ENCODE results near the gene CCDC192.

DNA sequence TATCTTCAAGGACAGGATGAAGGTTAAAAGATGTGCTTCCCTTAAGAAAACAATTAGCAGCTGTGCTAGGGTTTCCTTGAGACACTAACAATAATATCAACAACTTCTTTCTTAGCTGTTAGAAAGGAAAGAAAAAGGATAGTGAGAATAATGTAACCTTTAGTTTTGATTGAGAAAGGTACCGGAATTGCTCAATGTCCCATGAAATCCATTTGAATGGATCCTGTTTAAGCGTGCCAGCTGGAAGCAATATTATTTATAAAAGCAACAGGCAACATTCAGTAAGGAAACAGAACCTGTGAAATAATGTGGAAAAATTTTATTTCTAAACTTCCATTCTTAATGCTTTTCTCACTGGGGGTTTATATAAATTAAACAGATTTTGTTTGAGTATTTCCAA lies 120.9 kb downstream of the CCDC192 start:
- TF ChIP-seq, protein P1, sequence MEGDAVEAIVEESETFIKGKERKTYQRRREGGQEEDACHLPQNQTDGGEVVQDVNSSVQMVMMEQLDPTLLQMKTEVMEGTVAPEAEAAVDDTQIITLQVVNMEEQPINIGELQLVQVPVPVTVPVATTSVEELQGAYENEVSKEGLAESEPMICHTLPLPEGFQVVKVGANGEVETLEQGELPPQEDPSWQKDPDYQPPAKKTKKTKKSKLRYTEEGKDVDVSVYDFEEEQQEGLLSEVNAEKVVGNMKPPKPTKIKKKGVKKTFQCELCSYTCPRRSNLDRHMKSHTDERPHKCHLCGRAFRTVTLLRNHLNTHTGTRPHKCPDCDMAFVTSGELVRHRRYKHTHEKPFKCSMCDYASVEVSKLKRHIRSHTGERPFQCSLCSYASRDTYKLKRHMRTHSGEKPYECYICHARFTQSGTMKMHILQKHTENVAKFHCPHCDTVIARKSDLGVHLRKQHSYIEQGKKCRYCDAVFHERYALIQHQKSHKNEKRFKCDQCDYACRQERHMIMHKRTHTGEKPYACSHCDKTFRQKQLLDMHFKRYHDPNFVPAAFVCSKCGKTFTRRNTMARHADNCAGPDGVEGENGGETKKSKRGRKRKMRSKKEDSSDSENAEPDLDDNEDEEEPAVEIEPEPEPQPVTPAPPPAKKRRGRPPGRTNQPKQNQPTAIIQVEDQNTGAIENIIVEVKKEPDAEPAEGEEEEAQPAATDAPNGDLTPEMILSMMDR (conservative IDR thresholded peaks at IDR 0.05 in 1 of 2, IDR thresholded peaks at IDR 0.05 in 1 of 2; ENCODE audit: extremely low read depth in 1 of 2, insufficient read depth in 1 of 2, low read depth in 1 of 2, low read length in 2 of 2) = no peak
- TF ChIP-seq EZH2 (IDR thresholded peaks at IDR 0.05; ENCODE audit: borderline replicate concordance, low read length) = no peak

Data from mammary epithelial cell (primary cell).